C4-2B (cell line): ENCODE results near the gene ZNF609.

Experiments used
- CTCF ChIP-seq: fragments of 450-650 bp; conservative IDR thresholded peaks from 2 replicates; pipeline ENCODE4 v1.5.1; 2017; ENCODE audit warnings: mild to moderate bottlenecking
- ZFX ChIP-seq: fragments of 450-650 bp; IDR thresholded peaks from 2 replicates; pipeline ENCODE4 v1.6.1; 2017

GRCh38 chr15:64698823-64699222 lies 238.4 kb downstream of the ZNF609 start:
- TF ChIP-seq CTCF (no peak), ZFX (no peak)
